GM18499 (cell line): Measurements from ENCODE around the gene MRLN.
"Not testable (repeated sequence)": the region's sequence is repeated elsewhere in the genome, so short reads cannot be mapped to it uniquely, and the experiment has no call there.

Source experiments
- ATAC-seq: cut with Tn5 transposase; IDR thresholded peaks from one replicate; pipeline ENCODE4 v1.9.1; 2021; ENCODE audit warnings: moderate number of reproducible peaks; ENCODE audit not compliant: insufficient read depth, unreplicated experiment

The MRLN gene

DNA sequence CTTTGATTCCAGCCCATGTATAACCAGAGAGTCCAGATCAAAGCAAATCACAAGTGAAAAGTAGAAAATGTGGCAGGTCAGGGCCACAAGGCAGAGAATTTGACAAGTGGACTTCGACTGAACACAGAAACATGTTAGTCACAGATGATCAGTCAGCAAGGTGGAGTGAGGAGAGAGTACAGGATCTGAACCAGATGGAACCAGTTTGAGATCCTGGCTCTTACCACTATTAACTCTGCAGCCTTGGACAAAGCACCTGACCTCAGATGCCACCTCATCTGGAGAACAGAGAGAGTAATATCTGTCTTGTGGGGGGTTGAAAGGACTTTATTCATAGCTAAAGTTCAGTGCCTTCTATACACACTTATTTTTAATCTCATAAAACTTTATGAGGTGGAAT lies 4.4 kb downstream of the MRLN start:
- ATAC-seq: no peak

DNA sequence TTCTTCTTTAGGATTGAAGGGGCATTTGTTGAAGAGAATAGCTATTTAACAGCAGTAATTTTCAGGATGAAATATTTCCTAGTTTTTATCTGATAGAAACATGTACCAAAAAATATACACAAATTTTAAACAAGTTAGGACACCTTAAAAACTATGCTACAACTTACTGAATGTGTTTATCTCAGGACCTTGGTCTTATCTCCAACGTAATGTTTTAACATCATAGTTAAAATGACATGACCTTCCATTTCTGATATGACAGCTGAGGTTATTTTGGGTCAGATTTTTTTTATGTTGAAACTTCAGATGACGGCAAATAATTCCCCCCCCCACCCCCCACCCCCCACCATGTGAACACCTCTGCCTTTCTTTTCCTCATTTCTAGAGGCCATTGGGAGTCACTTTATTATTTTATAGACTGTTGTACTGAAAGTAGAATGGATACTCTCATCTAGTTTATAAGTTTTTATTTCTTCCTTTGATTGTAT lies 8.0 kb downstream of the MRLN start:
- ATAC-seq: no peak

DNA sequence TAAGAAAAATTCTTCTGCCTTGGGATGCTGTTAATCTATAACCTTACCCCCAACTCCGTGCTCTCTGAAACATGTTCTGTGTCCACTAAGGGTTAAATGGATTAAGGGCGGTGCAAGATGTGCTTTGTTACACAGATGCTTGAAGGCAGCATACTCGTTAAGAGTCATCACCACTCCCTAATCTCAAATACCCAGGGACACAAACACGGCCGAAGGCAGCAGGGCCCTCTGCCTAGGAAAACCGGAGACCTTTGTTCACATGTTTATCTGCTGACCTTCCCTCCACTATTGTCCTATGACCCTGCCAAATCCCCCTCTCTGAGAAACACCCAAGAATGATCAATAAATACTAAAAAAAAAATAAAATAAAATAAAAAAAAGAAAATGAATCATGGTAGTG lies 8.5 kb downstream of the MRLN start:
- ATAC-seq: not testable (repeated sequence)

DNA sequence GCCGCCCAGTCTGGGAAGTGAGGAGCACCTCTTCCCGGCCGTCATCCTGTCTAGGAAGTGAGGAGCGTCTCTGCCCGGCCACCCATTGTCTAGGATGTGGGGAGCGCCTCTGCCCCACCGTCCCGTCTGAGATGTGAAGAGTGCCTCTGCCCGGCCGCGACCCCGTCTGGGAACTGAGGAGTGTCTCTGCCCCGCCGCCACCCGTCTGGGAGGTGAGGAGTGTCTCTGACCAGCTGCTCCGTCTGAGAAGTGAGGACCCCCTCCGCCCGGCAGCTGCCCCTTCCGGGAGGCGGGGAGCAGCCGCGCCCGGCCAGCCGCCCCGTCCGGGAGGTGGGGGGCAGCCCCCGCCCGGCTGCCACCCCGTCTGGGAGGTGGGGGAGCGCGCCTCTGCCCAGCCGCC lies 9.1 kb downstream of the MRLN start:
- not testable (repeated sequence) for ATAC-seq

DNA sequence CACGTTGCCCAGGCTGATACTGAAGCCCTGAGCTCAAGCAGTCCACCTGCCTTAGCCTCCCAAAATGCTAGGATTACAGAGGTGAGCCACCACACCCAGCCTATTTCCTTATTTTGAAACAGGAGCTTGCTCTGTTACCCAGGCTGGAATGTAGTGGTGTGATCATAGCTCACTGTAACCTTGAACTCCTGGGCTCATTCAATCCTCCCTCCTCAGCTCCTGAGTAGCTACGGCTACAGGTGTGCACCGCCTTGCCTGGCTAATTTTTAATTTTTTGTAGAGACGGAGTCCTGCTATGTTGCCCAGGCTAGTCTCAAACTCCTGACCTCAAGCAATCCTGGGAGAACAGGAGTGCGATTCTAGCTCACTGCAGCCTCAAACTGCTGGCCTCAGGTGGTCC lies 11.7 kb downstream of the MRLN start:
- ATAC-seq: no peak

DNA sequence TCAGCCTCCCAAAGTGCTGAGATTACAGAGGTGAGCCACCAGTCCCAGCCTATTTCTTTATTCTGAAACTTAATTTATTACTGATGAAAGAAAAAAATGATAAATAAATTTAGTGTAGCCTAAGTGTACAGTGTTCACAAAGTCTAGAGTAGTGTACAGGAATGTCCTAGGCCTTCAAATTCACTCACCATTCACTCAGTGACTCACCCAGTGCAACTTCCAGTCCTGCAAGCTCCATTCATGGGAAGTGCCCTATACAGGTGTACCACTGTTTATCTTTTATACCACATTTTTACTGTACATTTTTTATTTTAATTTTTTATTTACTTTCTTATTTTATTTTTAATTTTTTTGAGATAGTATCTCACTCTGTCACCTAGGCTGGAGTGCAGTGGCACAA lies 12.2 kb downstream of the MRLN start:
- ATAC-seq: no peak

DNA sequence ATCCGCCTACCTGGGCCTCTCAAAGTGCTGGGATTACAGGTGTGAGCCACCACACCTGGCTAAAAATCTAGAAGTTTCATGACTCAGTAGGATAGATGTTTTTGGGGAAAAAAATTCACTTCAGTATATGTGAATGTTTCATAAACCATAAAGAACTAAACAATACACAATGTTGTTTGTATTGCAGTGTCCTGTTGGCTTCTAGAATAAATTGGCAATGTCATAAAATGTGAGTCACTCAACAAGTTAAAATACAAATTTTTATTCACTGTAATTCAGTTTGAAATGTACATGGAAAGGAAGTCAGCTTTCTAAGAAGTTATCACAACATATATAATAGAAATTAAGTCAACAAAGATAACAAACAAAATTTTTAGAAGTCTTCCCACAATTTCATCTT lies 16.5 kb downstream of the MRLN start:
- ATAC-seq: no peak

DNA sequence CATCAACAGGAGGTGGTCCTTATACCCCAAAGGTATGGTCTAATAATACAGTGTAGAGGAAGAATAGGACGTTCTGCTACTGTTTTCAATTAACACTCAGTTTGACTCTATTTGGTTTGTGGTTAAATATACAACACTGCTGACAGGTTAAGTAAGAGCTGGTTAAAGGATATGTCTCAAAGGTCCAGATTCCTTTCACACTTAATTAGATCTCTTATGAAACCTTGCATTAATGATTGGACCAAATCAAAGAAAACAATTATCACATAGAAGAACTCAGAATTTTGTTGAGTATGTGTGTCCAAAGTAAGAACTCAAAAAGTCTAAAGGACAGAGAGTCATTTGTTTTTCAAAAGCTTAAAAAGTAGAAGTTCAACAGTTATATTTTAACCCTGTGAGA lies 18.0 kb downstream of the MRLN start:
- no peak for ATAC-seq

DNA sequence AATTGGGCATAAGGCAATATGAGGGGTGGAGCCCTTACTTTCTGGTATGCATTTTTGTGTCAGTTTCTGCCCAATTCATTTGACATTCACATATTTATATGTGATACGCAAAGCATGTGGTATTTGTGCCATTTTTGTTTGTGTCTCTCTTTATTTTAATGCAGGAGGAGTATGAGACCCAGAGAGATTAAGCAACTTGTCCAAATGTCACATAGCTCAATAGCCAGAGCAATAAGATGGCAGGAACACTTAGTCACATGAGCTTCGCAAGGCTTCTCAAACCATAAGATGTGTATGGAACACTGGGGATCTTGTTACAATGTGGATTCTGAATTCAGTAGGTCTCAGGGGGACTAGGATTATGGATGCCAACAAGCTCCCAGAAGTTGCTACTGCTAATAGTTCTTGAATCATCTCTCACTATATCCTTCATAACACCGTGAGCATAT lies 19.2 kb downstream of the MRLN start:
- no peak for ATAC-seq

DNA sequence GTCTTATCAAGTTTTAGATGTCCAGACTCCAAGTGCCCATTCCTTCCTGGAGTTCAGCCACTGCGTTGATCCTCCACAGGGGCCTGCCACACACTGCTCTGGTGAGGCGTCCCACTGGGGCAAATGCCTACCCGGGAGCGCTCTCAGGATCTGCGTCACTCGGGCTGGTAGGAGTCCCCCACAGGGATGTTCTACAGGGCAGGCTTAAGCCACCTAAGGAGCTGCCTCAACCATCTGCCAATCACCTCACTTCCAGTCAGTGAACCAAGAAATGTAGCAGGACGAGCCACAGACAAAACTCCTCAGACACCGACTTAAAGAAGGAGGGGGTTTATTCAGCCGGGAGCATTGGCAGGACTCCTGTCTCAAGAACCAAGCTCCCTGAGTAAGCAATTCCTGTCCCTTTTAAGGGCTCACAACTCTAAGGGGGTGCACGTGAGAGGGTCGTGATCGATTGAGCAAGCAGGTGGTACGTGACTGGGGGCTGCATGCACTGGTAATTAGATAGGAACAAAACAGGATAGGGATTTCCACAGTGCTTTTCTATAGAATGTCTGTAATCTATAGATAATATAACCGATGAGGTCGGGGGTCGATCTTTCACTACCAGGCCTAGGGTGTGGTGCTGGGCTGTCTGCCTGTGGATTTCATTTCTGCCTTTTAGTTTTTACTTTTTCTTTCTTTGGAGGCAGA lies 19.8 kb downstream of the MRLN start:
- ATAC-seq: not testable (repeated sequence)

DNA sequence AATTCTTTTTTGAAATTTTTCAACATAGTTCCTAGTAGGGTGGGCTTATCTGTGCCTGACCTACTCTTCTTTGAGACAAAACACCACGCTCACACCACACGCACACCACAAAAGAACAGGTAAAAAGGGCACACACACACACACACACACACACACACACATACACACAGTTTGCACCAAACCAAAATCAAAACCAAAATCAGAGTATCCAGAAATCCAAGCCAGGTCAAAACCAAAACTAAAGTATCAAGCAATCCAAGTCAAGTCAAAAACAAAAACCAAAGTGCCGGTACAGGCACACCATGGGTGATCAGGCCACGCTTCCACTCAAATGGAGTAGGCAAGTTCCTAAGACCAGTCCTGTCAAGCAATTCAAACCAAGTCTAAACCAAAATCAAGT lies 20.4 kb downstream of the MRLN start:
- not testable (repeated sequence) for ATAC-seq

DNA sequence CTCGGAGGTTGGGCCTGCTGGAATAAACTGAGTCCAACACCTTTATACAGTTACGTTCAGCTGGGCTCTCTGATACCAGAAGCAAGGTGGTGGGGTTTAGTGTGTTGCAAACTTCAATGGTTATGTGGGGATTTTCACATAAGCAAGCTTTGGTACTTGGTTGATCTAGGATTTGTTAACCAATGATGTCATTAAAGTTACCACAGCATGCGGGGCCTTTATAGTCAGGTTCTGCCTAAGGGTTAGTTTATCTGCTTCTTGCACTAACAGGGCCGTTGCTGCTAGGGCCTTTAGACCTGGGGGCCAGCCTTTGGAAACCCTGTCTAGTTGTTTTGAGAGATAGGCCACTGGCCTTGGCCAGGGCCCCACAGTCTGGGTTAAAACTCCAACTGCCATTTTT lies 24.1 kb downstream of the MRLN start:
- ATAC-seq: not testable (repeated sequence)

DNA sequence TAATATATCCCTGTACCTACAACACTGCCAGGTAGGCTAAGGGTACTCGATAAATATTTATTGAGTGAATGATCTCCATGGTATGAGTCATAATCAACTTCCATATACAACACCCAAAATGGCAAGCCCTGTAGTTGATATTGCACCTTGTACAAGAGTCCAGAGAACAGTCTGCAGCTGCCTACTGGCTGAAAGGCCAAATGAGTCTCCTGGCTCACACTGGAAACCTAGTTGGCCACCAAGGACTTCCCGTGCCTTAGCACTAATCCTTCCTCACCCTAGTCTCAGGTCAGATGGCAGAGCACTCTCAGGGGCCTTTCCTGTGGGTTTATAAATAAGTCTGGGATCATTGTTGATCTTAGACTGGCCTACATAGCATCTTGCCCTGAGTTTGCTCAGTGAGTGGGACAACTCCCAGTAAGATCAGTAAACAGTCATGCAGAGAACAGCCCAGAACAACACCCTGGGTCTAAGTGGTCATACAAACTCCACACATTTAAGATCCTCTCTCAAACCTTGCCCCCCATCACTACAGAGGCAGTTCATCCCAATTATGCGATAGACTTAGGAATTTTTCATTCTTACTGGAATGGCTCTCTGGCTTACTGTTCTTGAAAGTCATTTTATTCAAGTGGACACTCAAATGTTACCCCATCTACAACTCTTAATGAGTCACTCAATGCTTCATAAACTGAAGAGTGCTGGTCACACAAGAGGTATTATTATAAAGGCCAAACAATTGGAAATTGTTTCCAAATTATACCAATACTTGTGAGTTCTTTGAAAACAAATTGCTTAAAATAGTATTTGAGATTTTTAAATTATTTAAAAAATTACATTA lies 28.9 kb downstream of the MRLN start:
- no peak for ATAC-seq

DNA sequence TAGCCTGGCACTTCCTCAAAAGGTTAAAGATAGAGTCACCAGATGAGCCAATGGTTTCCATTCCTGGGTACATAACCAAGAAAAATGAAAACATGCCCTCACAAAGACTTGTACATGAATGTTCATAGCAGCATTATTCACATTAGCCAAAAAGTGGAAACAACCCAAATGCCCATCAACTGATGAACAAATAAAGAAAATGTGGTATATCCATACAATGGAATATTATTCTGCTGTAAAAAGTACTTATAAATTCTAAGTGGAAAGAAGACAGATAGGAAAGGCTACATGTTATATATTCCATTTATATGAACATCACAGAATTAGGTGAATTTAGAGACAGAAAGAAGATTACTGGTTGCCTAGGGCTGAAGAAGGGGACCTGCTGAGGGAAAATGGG lies 32.9 kb downstream of the MRLN start:
- ATAC-seq: no peak

DNA sequence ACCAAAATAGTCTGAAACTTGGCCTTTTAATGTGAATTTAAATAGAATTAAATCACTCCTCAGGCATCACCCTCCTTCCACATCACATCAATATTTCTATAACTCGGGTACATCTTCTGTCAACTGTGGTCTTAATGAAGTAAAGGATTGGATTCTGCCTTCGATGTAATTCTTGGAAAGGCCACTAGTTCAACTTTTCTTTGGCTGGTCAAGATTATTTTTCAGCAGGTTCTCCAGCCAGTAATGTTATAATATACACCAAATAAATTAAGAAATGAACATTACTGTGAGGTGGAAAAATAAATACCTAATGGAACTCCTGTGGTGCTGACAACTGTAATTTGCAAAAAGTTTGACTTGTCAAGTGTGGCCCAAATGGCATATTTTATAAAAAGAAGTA lies 33.9 kb downstream of the MRLN start:
- ATAC-seq: no peak

DNA sequence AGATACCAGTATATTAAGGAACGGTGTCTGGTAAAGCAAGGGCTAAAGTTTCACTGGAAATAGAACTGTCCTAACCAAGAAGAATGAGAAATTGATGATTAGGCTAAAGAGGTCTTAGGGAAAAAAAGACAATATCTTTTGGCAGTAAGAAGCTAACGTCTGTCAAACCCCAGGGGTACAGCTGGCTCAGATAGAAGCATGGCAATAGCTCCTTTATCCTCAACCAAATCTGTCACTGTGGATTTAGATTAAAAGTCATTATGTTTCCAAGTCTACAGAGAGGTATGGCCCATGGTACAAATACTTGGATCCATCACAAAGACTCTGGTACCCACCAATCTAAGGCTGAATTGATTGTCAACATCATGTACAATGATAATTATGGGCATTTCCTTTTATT lies 35.0 kb downstream of the MRLN start:
- no peak for ATAC-seq

DNA sequence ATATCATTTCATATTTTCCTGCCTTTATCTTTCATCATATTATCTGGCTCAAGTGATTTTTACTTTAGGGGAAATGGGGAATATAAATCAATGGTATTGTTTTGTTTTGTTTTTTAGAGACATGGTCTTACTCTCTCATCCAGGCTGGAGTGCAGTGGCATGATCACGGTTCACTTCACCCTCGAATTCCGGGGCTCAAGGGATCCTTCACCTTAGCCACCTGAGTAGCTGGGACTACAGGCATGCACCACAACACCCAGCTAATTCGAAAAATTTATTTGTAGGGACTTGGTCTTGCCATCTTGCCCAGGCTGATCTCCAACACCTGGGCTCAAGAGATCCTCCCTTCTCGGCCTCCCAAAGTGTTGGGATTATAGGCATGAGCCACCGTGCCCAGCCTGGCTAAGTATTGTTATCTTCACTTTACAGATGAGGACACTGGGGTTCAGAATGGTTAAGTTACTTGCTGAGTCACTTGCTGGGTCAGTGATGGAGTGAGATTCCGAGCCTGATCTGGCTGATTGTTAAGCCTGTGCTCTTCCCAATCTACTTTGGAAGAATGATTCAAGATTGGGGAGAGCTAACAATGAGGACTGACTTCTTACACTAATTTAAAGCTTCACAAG lies 39.9 kb downstream of the MRLN start:
- ATAC-seq: no peak

DNA sequence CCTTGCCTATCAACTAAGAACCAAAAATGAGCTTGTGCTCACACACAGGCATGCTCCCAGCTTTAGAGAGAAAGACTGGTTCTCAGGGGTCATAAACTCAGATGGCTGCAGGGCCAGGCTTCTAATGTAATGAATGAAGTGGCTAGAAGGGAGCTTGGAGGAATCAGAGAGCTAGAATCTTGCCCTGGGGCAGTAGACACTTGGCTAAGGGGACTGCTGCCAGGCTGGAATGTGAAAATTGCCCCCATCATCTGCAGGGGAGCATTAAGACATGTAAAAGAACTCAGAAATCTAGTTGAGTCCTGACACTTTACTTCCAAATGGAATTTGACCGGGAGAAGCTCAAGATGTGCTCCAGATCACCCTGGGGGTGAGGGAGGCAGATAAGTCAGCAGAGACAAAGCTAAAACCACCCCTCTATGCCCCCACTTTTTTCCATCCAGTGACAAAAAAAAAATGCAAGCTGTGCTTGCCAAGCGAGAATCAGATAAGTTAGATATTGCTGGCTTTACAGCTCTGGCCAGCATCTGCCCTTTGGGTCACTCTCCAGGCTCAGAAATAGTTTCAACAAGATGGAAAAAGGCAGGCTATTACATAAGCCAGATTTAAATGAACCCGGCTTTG lies 41.3 kb downstream of the MRLN start:
- no peak for ATAC-seq

DNA sequence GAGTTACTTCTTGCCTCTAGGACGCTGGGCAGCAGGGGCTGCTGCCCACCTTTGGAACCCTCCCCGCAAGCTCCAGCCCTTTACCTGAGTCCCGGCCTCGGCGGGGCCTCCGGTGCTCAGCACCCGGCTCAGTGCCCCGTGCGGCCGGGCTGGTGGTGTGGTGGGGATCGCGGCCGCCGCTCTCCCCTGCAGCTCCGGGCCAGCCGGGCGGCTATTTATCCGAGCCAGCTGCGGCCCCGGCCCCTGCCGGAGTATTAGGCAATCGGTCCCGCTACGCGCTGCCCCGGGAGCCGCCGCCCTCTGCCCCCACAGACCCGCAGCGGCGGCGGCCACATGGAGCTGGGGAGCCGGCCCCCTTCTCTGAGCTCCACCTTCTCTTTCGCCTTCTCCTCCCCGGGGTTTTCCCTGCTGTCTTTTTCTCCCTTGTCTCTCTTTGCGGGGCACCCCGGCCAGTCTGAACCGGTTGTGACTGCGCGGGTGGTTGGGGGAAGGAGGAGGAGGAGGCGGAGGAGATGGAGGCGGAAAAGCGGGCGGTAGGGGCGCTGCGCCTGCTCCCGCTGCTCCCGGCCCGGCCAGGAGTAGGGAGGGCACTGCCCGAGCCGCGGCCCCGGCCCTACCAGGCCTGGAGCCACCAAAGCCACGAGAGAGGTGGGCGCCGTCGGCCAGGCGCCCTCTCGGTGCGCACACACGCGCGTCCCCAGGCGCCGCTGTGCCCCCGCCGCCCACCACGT lies 43.7 kb downstream of the MRLN start, which contains the start of gene SLC16A9:
TSS of gene SLC16A9 (minus strand) at position 456 of the 731 bp plus-strand sequence. CDS start 25,559 bp downstream, outside the sequence.
- peak; percentile 65 for ATAC-seq

DNA sequence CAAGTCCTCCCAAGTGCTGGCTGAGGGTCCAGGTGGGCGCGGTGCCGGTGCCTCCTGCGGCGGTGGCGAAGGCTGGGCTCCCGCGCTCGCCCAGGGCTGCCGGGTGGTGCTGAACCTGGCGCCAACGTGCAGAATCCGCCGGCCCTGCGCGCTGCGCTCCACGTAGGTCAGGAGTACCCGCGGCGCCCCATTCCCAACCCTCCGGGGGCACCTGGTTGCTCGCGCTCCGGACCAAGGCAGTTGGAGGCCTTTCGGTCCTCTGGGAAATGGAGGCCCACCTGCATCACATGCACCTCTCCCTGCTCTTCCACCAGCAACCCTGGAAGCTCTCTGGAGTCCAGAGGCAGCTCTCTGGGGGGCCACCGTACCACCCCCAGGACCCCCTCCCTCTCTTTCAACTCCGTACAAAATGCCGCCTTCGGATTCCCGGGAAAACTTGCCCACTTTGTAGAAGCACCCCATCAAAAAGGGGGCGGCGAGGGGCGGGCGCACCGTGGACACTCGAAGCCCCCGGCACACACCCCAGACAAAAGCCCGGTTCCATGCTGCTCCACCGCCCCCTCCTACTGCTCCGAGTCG lies 44.4 kb downstream of the MRLN start:
- ATAC-seq: no peak
